ENCODE results near the gene ZNF789. TPM values are rescaled to one million over a fixed set of nuclear protein-coding genes. Genes with fewer than 3 reads are reported as not detected.

Gene ZNF789
- total and polyA plus RNA-seq, 2 donors (not counting 3 experiments of a cell fraction or from before 2014, with no cell fraction given) = 11.6 to 21.6 TPM

DNA sequence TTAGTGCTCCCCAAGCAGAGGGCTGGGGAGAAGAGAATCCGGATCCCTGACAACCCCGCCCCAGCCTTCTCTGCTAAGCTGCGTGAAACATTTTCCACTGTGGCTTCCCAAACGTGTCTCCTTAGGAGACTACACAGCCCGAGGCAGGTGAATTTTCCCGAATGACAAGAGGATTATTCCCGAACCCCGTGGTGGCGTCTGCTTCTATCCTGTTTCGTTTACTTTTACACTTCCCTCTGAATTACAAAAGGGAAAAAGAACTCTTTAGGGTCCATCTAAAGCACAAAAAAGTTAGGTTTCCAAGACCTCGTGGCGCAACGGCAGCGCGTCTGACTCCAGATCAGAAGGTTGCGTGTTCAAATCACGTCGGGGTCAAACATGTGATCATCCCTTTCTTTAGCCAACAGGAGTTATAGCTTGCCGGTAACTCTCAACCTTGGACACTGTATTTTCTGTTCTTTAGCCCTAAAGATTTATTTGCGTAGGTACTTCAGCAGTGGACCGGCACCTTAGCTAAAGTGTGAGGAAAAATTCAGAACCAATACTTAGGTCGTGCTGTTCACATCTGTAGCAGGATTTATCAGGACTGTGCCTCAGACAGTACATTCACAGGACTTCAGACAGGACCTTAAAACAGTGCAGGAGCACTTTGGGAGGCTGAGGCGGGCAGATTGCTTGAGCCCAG lies 3.2 kb upstream of the ZNF789 start:
- no peaks in the 10 kb centered on the region for H4K20me1 ChIP-seq (replicated peaks; ENCODE audit: control insufficient read depth, extremely low read depth, insufficient read depth, low read length)
- H3K36me3 ChIP-seq (ENCODE audit: control insufficient read depth in 2 of 2, extremely low read depth in 1 of 2, insufficient read depth in 2 of 2, low read length in 2 of 2) = no peaks in the 10 kb centered on the region
- H2AFZ ChIP-seq (ENCODE audit: low read depth, low read length) = peak overlapping the region; percentile 17
- FAIRE-seq = no peak
- H3K4me2 ChIP-seq (ENCODE audit: insufficient read depth, low read length) = no peak overlapping the region
- H3K4me3 ChIP-seq (replicated peaks in 1 of 3; ENCODE audit: insufficient read depth in 1 of 3, low read depth in 1 of 3, low read length in 3 of 3) = no peak overlapping the region
- intact Hi-C loops (cut with micrococcal nuclease) = no loop called here
- no peak overlapping the region for H3K9ac ChIP-seq (replicated peaks; ENCODE audit: extremely low read depth, insufficient read depth, low read length)
- peaks cover 29% of the 10 kb centered on the region for H3K79me2 ChIP-seq (ENCODE audit: control insufficient read depth, insufficient read depth, low read length)
- POLR2A ChIA-PET = no interaction called here
- DNase-seq (ENCODE audit: low read depth, low spot score) = no peak
- no TSS peak for BruUV-seq (replicated peaks)
- no peaks in the 10 kb centered on the region for H3K9me3 ChIP-seq (replicated peaks; ENCODE audit: control insufficient read depth, insufficient read depth, low read length)
- no peak overlapping the region for H3K27ac ChIP-seq (ENCODE audit: insufficient read depth, low read depth, low read length)
- no peaks in the 10 kb centered on the region for H3K27me3 ChIP-seq (ENCODE audit: control insufficient read depth in 2 of 2, insufficient read depth in 2 of 2, low read length in 2 of 2)
- TF ChIP-seq POLR2A (IDR thresholded peaks at IDR 0.05; ENCODE audit: low read depth, low read length) (no peak), EZH2 (IDR thresholded peaks at IDR 0.05; ENCODE audit: borderline replicate concordance, low read depth, low read length, severe bottlenecking) (no peak), GATA2 (IDR thresholded peaks at IDR 0.05; ENCODE audit: insufficient read depth, insufficient read length, low read depth, low read length) (no peak), JUN (IDR thresholded peaks at IDR 0.05; ENCODE audit: borderline replicate concordance, insufficient read depth, insufficient read length, low read depth) (no peak), POLR2AphosphoS5 (IDR thresholded peaks at IDR 0.05; ENCODE audit: insufficient read depth, low read depth, low read length) (no peak), MYC (IDR thresholded peaks at IDR 0.05; ENCODE audit: low read depth, low read length) (no peak), FOS (IDR thresholded peaks at IDR 0.05; ENCODE audit: borderline replicate concordance, insufficient read depth, low read length) (no peak)
- TF ChIP-seq, protein P1, sequence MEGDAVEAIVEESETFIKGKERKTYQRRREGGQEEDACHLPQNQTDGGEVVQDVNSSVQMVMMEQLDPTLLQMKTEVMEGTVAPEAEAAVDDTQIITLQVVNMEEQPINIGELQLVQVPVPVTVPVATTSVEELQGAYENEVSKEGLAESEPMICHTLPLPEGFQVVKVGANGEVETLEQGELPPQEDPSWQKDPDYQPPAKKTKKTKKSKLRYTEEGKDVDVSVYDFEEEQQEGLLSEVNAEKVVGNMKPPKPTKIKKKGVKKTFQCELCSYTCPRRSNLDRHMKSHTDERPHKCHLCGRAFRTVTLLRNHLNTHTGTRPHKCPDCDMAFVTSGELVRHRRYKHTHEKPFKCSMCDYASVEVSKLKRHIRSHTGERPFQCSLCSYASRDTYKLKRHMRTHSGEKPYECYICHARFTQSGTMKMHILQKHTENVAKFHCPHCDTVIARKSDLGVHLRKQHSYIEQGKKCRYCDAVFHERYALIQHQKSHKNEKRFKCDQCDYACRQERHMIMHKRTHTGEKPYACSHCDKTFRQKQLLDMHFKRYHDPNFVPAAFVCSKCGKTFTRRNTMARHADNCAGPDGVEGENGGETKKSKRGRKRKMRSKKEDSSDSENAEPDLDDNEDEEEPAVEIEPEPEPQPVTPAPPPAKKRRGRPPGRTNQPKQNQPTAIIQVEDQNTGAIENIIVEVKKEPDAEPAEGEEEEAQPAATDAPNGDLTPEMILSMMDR (IDR thresholded peaks at IDR 0.05; ENCODE audit: extremely low read depth in 1 of 2, insufficient read depth in 1 of 2, low read depth in 1 of 2, low read length in 2 of 2) = no peak
- TF ChIP-seq, protein P2, sequence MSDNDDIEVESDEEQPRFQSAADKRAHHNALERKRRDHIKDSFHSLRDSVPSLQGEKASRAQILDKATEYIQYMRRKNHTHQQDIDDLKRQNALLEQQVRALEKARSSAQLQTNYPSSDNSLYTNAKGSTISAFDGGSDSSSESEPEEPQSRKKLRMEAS (IDR thresholded peaks at IDR 0.05; ENCODE audit: insufficient read depth, insufficient read length) = no peak
- peaks cover 13% of the 10 kb centered on the region for H3K4me1 ChIP-seq (ENCODE audit: control insufficient read depth, extremely low read depth, insufficient read depth, low read length)
- CTCF ChIA-PET = no interaction called here
- dilution Hi-C loops (cut with MboI; ENCODE audit: extremely low pct_ligation_motif_present, low sequenced_read_pairs) = no loop called here
- H3K9me1 ChIP-seq (replicated peaks; ENCODE audit: control insufficient read depth, extremely low read depth, insufficient read depth, low read length) = no peaks in the 10 kb centered on the region
